Retina (tissue), 1 donor: ENCODE measurements around the gene PALM2AKAP2.
A peak's percentile ranks its signal among the peaks of the same experiment; 100 is the strongest.

Source experiments
- DNase-seq: peaks from one replicate; pipeline ENCODE4 v3.0.0-alpha.2; 2016

Gene PALM2AKAP2

DNA sequence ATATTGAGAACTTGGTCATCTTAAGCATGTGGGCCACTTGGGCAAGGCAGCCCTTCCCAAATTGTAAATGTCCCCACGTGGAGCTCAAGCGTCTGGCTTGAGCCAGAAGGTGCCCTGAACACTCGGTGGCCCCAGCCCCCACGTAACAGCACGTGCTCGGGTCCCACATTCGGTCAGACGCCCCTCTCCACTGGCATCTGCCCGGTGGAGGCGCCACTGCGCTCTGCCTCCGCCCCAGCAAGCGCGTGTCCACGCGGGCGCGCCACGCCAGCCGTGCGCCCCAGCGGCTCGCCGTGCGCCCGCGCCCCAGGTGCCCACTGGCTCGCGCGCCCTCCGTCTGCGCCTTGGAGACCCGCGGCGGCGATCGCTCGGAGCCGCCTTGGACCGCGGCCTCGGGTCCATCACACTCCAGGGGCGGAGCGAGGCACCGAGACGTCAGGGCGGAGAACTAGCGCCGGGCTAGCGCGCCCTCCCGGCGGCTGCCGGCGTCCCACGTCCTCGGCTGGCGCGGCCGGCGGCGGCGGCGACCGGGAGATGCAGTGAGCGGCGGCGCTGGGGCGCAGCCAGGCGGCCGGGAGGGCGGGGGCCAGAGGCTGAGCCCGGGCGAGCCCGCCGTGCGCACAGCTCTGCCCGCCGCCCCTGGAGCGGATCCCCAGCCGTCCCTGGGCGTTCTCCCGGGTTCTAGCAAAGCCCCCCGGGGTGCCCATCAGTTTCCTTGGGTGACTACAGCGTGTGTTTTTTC, at the start of gene PALM2AKAP2:
Gene PALM2AKAP2 (plus strand): TSS at position 488 of the 742 bp plus-strand sequence. CDS start 291 bp downstream, outside the sequence.
- peak; percentile 73 for DNase-seq

DNA sequence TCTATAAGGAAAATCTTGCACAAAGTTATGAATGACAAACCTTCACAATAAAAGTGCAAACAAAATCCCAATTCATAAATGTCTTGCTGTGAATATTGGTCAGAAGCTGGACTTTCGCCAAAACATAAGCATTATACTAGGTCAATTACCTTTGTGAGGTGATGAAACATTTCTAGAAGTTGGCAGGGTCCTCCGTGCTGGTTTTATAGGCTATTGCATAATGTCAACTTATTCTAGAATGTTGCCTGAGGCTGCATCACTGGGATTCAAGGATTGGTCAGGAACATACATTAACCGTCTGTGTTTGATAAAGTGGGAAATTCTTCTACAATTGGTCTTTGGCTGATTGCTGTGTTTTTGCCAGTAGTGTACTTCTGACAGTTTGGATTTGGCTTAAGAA, 49.8 kb upstream of the PALM2AKAP2 start:
- no peak for DNase-seq

DNA sequence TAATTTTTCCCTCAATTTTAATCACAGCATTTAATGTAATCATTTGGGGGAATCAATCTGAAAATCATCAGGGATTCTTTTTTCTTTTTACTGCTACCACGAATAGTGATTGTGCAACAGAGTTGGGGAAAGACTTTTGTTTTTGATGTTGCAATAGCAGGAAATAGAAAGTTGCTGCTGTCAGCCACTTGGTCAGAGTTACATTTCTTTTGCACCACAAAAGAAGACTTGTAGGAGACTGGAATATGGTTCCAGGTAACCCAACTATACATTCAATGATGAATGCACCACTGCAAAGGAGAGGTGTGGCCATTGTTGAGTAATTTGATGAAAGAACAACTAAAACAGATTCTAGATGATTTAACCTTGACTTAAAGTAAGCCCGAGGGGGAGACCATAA, 46.3 kb upstream of the PALM2AKAP2 start:
- DNase-seq = no peak

DNA sequence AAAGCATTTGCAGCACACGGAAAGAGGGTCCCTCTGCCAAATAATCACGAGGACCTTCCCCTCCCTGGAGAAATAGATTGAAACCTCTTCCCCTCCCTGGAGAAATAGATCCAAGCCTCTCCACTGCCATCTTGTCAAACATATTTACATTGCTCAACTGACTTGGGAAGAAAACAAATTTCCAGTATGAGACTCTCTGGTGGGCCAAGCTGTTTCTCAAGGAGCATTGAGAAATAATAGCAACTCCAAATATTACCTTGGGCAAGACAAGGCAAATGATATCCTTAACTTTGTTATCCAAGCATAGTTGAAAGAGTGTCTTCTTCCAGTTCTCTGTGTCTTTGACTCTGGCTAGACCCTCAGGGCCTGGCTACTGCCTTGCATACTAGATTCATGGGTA, 45.2 kb upstream of the PALM2AKAP2 start:
- no peak for DNase-seq

DNA sequence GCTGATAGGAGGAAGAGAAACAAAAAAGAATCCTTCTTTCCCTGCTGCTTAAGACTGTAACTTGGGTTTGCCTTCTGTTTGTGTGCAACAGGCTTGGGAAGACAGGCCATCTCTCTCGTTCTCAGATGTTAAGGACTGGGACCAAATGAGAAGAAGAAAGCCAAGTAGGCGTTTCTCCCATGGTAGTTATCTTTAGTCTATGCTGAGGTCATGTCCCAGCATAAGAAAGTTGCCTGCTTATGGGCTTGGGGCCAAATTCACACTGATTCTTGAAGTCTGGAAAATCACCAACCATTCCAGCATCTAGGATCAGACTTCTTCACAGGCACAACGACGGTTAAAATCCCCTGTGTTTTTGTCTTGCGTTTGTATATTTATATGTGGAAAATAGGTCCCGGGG, 44.2 kb upstream of the PALM2AKAP2 start:
- no peak for DNase-seq

DNA sequence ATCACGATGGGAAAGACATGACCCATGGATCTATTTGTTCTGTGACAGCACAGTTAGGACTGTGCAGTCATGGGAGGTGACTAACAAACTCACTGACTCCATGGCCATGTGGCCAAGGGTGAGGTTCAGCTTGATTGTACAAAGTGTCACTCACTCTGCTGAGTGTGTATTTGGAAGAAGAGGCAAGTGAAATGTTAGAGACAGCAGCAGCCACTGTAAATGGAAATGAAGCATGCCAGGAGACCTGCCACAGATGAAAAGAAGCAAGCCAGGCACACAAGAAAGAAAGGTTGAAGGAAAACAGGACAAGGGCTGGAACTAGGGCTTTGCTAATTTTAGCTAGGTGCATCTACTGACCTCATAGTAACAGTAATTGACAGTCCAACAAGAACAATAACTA, 42.7 kb upstream of the PALM2AKAP2 start:
- DNase-seq = no peak

DNA sequence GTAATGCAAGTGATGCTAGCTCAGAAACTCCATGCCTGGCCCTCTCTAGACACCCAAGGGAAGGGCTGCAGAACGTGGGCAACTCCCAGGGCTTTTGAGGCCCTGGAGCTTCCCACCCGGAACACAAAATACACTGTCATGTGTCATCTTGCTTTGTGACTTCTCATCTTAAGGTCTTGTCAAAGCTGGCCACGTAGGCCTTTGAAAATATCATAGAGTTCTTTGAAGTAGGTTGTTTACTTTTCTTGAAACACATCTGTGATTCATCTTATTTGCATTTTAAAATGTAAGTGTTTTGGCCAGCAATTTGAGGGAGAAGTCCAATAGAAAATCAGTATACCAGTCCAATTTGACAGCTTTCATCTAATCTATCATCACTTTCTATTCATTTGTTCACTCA, 40.2 kb upstream of the PALM2AKAP2 start:
- DNase-seq = no peak

DNA sequence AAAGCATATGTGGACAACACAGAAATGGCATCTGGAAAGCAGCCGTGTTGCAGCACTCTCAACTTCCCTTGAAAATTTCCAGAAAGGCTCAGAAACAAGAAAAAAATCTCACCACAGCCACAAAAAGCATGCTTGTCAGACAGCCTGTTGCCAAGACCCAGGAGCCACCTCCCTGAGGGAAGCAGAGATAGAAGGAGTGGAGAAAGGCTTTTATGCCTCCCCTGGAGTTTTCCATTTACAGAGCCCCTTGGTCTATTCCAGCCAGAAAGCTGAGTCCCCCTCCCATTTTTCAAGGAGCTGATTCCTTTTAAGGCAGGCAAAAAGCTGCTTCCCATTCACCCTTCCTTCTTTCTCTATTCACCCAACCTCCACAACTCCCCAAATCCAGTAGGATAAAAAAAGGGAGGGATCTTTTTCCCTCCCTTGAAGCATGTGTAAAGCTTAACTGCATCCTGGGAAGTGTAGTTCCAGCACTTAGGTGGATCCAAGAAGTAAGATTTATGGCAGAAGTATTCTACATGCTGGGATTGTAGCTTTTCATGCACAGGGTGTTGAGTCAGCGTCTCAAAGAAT, 37.1 kb upstream of the PALM2AKAP2 start:
- peak; percentile 29 for DNase-seq

DNA sequence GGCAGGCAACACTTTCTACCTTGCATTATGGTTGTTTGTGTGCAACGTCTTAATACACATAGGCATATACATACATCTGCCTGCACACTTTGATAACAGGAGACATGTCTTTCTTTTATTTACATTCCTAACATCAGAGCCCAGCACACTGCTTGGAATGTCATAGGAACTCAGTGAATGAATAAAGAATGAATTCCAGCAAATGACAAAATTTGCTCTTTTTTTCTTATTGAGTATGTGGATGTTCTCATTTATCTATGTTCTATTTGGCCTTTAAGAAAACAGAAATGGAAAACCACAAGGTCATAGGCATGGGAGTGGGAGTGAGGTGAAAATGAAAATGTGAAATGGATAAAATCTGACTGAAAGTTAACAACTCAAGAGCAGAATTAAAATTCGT, 36.3 kb upstream of the PALM2AKAP2 start:
- DNase-seq = no peak

DNA sequence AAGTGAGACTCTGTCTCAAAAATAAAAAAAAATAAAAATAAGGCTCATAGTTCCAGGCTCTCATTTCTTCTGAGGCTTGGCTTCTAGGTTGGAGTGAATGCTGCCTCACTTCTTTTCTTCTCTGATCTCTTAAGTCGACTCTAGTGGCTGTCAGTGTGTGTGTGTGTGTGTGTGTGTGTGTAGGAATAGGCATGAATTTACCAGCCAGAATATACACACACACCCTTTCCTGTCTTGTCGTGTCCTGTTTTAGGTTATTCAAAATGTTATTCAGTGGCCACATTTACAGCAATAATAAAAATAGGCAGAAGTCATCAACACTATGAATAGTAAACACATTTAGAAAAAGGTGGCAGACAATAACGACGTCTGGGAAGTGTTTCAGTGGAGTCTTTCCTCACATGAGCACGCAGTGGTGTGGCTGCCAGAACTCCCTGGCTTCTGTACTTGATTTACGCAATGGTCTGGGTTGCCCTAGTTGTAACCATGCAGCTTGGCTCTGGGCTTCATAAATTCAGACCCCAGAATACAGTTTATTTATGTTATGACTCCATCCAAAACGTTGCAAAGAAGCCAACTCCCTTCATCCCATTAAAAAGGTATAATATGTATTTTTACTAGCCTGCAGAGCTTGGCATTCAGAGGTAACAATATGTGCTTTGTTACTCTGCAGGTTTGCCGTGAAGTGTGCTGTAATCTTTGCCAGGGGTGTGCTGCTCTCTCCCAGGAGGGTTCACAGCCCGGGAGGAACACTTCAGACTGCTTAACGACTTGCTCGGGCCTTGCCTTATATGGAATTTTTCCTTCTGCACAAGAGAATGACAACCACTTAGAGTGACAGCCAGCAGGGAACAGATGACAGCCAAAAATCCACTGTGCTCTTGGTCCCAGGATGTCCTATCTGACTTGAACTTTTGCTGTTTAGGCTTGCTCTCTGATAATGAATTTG, 34.4 kb upstream of the PALM2AKAP2 start:
- no peak for DNase-seq

DNA sequence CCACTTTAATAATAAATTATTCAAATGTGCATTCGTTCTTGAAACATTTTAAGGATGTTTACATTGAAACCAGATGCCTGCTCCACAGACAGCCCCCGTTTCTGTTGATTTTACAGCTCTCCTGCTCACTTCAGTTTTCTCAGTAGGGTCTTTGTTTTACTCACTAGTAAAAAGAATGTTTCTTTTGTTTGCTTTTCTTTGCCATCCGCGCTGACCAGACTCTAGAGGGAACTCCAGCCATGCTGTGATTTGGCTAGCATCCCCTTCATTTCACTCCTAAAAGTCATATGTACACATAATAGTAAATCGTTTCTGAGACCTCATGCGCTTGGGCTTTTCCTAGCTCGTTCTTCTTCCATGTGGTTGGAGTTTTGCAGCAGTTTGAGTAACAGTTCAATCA, 28.7 kb upstream of the PALM2AKAP2 start:
- DNase-seq = no peak

DNA sequence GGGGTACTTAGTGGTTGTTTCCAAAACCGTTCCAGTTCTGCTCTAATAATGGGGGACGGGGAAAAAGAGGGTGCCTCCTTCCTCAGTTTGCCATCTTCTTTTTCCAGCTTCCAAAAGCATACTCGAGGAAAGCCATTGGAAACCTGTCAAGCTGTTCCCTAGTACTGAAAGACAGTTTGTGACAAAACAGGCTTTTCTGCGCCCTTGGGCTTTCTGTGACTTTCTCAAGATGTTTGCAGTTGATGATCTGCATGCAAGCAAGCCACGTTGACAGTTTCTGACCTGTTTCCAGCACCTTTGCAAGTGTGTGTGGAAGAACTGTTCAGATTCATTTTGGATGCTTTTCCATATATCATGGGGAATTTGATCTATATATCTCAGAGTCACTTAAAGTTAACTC, 26.7 kb upstream of the PALM2AKAP2 start:
- no peak for DNase-seq

DNA sequence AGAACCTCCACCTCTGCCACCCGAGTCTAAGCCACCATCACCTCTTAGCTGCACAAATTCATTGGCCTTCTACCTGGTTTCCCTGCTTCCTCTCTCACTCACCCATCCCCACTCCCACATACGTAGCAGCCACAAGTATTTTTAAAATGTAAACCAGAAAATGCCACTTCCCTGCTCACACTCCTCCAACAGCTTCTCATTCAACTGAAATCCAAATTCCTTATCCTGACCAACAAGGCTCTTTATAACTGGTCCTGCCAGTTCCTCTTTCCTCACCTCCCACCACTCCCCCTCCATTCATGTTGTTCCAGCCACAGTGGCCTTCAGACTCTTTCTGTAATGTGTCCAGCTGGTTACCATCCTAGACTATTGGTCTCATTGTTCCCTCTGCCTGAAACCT, 25.0 kb upstream of the PALM2AKAP2 start:
- DNase-seq = no peak

DNA sequence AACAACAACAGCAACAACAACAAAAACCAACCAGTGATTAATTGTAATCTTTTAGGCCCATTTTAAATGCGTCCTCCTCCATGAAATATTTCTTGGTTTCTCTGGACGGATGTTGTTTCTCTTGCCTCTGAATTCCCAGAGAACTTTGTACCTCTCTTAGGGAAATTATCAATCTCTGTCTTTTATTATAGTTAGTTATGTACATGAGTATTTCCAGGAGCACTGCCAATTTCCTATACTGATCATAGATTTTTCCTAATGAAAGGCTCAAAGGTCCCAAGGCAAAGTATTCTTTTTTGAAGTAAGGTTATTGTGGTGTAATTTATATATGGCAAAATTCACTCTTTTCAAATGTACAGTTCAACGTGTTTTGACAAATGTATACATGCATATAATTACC, 20.4 kb upstream of the PALM2AKAP2 start:
- no peak for DNase-seq

DNA sequence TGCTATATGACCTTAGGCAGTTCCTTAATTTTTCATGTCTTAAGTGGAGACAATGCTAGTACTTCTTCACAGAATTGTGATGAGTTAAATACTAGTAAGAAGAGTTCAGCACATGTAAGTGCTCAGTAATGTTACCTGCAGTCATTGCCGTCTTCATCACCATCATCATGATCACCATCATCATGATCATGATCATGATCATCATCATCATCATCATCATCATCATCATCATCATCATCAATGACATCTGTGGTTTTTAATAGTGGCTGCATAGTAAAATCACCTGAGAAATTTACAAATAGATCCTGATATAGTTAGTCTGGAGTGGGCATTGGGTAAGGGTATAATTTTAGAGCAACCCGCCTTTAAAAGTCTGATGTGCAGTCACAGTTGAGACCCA, 14.7 kb upstream of the PALM2AKAP2 start:
- DNase-seq = no peak

DNA sequence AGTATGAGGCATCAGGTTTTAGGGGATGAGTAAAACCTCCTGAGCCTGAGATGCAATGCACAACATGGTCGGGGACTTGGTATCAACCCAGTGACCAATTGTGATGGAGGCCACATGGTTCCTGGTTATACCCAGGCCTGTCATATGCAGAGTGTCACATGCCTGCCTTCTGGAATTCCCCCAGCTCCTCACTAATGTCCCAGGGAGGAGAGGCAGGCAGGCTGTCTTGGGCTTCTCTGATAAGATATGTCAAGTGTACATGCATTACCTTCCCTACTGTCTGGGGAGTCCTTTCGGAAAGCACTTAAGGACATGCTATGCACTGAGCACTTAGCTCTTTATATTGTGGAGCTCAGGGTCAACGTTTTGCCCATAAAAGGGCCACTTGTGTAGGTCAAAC, 14.2 kb upstream of the PALM2AKAP2 start:
- peak; percentile 32 for DNase-seq

DNA sequence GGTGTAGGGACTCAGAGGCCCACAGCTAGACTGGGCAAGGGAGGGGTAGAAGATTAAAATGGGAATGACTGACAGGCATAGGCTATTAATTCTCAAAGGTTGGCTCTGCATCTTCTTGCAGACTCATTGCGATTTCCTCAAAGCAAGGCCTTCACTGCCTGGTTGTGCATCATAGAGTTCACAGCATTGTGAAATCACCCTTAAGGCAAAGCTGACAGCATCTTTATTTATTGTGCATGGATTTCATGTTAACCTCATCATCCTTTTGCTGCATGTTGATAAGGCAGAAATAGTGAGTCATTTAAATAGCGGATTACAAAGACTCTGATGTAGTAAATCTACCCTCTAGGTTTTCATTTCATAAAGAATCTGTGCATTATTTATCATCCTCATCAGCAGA, 13.6 kb upstream of the PALM2AKAP2 start:
- DNase-seq = no peak

DNA sequence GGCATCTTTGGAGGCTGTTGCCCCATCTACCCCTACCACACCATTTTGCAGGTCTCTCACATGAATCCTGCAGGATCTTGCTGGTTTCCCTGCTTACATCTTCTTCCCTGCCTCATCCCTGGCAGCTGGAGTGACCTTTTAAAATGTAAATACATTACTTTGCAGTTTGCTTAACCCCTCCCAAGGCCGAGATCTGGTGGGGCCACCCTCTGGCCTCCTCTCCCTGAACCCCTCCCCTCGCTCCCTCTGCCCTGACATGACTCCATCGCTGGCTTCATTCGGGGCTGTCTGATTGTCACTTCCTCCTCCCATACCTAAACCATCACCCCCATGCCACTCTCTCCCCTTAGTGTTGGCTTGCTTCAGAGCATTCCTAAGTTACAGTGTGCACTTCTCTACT, 12.6 kb upstream of the PALM2AKAP2 start:
- no peak for DNase-seq

DNA sequence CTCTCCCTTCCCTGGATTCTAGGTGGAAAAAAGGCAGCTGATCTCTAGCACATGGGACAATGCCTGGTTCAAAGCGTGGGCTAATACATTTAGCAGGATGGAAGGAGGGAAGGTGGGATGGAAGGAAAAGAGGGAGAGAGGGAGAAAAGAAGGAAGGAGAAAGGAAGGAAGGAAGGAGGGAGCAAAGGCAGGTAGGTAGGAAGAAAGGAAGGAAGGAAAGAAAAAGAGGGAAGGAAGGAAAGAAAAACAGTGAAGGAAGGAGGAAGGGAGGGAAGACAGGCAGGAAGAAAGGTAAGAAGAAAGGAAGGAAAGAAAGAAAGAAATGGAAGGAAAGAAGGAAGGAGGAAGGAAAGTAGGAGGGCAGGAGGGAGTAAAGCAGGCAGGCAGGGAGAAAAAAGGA, 12.2 kb upstream of the PALM2AKAP2 start:
- DNase-seq = no peak

DNA sequence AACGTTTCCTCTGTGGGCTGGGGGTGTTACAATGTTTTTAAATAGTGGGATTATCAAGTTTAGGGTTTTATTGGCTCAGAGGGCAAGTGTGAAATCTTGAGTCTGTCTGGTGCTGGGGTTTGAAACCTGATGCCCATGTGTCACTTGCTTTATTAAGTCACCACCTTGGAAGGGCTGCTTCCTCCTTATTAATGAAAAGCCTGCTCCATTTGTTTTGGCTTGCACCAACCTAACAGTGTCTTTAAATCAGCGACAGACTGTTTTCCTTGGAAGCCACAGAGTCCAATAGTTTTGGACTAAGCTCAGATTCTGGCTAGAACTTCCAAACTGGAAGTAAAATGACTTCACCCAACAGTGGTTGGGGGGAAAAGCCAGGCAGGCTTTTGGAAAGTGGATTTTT, 10.7 kb upstream of the PALM2AKAP2 start:
- DNase-seq = no peak

DNA sequence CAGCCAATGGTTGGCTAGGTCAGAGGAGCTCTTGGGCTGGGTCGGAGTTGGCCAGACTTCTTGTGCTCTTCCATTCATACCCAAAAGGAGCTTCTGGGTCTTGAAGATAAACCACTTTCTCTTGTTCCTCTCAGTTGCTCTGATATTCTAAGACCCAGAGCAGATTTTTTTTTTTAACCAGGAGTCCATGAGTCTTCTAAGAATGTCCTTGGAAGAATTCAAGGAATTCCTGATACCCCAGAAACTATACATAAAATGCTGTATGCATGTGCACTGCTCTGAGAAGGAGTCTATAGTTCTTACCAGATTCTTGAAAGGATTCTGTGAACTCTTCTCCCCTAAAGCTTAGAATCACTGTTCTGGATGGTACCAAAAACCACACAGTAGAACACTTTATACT, 9.9 kb upstream of the PALM2AKAP2 start:
- DNase-seq = no peak

DNA sequence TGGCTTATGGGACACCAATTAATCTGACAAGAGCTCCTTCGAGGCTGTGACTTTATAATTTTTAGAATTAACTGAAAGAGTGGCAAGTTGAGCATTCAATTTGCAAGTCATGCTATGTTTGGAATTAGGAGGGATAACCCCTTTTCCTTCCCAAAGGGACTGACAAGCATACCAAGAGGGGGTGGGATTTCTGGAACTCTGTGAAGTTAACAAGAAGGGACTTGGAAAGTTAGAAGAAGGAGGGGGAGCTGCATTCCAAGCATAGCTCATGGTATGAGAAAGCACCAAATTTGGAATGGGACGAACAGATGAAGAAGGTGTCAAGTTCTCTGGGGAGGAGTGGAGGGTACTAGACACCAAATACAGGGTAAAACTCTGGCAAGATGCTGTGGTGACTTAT, 8.9 kb upstream of the PALM2AKAP2 start:
- DNase-seq = no peak

DNA sequence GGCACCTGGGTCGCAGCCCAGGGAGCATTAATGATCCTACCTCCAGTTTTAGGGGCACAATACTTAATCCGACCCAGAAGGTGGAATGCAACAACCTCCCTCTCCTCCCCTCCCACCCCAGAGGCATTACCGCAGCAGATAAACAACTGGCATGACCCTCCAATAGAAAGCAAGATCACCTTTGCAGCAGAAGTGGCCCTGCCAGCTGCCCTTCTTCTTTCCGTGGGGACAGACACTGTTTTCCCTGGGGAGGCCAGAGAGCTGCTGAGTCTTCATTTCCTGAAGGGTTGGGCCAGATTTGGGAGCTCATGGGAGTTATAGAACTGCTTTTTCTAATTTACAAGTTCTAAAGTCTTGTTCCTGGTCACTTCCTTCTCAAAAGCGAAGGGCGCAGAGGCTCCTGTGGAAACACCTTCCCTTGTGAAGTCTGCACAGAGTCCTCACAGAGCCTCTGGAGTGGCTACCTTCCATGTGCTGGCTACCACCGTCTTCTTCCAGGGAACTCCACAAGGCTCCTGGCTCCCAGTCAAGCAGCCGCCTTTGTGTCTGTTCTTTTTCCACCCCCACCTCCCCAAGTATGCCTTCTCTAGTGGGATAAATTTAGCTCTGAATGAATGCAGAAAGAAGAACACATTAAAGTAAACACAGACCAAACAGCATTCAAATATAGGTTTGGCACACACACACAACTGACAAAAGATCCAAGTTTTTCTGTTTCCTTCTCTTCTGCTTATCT, 8.0 kb upstream of the PALM2AKAP2 start:
- no peak for DNase-seq
